Measurements from ENCODE around the gene CALML6.

The CALML6 gene

GRCh38 chr1:1922702-1922955, 7.6 kb downstream of the CALML6 start:
- TF ChIP-seq GATA2 (IDR thresholded peaks at IDR 0.05; ENCODE audit: low read depth, low read length), result no peak
- TF ChIP-seq GATA3 (IDR thresholded peaks at IDR 0.05; ENCODE audit: low read depth, low read length), result no peak

DNA sequence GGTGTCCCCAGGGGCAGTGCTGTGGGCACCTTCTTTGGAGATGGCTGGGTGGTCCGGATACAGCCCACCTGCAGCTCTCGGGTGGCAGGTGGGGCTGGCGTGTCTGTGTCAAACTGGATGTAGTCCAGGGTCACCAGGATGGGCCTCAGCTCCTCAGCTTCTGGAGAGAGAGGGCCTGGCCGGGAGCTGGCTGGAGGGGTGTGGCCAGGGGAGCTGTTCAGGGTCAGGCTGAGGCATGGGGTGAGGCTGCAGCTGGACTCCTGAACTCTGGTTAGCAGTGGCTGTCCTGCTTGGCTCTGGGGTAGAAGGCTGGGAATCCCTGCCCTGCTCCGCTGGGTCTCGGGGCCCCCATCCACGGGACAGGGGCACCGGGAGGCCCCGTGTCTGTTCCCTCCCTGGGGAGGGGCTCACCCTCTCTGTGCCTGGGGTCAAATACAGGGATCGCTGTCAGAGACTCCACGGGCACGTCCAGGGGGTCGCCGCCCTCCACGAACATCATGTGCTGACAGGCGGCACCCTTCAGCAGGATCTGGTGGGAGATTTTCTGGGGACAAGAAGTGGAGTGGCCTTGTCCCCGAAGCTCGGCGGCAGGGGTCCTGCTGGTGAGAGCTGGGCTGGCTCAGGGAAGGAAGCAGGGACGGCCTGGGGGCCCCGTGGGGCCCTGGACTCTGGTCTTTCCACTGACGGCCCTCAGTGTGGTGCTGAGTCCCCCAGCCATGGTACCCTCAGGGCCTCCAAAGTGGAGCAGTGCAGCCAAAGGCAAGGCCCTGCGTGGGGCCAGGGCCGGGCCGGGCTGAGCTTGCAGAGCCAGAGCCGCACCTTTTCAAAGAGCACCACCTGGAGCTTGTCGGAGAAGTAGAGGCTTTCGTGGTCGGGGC, 8.1 kb downstream of the CALML6 start:
- TF ChIP-seq GATA2 (IDR thresholded peaks at IDR 0.05; ENCODE audit: low read depth, low read length) (no peak), GATA3 (IDR thresholded peaks at IDR 0.05; ENCODE audit: low read depth, low read length) (no peak)

DNA sequence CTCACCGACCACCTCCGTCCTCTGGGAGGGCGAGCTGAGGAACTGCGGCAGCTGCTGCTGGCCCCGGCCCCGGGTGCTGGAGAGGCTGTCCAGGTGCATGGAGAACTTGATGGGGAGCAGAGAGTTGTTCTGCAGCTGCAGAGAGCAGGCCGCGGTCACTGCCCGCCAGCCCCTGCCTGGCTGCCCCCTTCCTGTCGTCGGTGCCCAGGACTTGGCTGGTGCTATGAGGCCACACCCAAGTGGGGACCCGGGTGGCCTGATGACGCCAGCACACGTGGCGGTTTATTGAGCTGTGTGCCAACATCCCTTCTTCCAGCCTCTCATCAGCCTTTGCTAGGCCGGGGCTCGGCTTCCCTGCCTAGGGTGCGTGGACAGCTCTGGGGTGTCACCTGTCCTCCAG, 9.3 kb downstream of the CALML6 start:
- TF ChIP-seq GATA2 (IDR thresholded peaks at IDR 0.05; ENCODE audit: low read depth, low read length), result no peak
- TF ChIP-seq GATA3 (IDR thresholded peaks at IDR 0.05; ENCODE audit: low read depth, low read length), result no peak

GRCh38 chr1:1924849-1925248, 9.8 kb downstream of the CALML6 start:
- no peak for TF ChIP-seq GATA2 (IDR thresholded peaks at IDR 0.05; ENCODE audit: low read depth, low read length)
- no peak for TF ChIP-seq GATA3 (IDR thresholded peaks at IDR 0.05; ENCODE audit: low read depth, low read length)

- TF ChIP-seq GATA3 (IDR thresholded peaks at IDR 0.05; ENCODE audit: low read depth, low read length), result no peak
- no peak for TF ChIP-seq GATA2 (IDR thresholded peaks at IDR 0.05; ENCODE audit: low read depth, low read length)
Measured at GRCh38 chr1:1925437-1926345, 10.6 kb downstream of the CALML6 start.

- TF ChIP-seq GATA2 (IDR thresholded peaks at IDR 0.05; ENCODE audit: low read depth, low read length), result no peak
- TF ChIP-seq GATA3 (IDR thresholded peaks at IDR 0.05; ENCODE audit: low read depth, low read length), result no peak
Measured at GRCh38 chr1:1926346-1926811, 11.3 kb downstream of the CALML6 start.

DNA sequence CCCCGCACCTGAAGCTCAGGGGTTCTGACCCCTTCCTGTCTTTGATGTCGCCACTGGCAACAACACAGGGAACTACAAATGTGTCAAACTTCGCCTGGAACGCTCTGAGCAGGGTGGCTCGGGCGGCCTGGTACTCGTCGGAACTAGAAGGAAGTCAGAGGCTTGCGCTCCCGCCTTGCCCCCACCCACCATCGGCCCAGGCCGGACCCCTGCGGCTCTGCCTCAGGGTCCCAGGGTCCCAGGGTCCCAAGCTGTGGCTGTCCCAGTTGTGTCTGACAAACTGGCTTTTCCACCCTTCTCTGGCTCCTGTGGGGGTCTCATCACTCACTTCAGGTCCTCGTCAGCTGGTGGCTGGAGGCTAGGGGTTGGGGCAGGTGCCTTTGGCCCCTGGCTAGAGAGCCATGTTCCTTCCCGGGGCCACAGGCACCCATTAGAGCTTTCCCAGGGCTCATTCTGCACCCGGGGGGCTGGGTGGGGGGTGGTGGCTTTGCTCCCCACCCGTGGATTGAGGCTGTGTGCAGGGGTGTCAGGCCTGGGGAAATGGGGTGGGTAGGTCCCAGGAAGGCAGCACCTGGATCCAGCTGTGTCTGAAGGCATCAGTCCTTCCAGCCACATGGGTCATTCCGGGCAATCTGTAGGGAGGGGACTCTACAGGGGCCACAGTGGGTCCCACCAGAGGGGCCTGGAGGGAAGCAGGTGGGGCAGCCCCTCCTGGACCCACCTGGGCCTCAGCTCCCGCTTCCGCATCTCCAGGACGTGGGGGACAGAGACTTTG, 12.0 kb downstream of the CALML6 start:
- no peak for TF ChIP-seq GATA2 (IDR thresholded peaks at IDR 0.05; ENCODE audit: low read depth, low read length)
- TF ChIP-seq GATA3 (IDR thresholded peaks at IDR 0.05; ENCODE audit: low read depth, low read length), result no peak

- TF ChIP-seq GATA3 (IDR thresholded peaks at IDR 0.05; ENCODE audit: low read depth, low read length), result no peak
- no peak for TF ChIP-seq GATA2 (IDR thresholded peaks at IDR 0.05; ENCODE audit: low read depth, low read length)
Measured at GRCh38 chr1:1927751-1928150, 12.7 kb downstream of the CALML6 start.

- TF ChIP-seq GATA2 (IDR thresholded peaks at IDR 0.05; ENCODE audit: low read depth, low read length) (no peak), GATA3 (IDR thresholded peaks at IDR 0.05; ENCODE audit: low read depth, low read length) (no peak)
Measured at GRCh38 chr1:1928231-1929101, 13.4 kb downstream of the CALML6 start.

- TF ChIP-seq GATA3 (IDR thresholded peaks at IDR 0.05; ENCODE audit: low read depth, low read length) (no peak), GATA2 (IDR thresholded peaks at IDR 0.05; ENCODE audit: low read depth, low read length) (no peak)
Measured at GRCh38 chr1:1929102-1929638, 14.1 kb downstream of the CALML6 start.

- no peak for TF ChIP-seq GATA3 (IDR thresholded peaks at IDR 0.05; ENCODE audit: low read depth, low read length)
- no peak for TF ChIP-seq GATA2 (IDR thresholded peaks at IDR 0.05; ENCODE audit: low read depth, low read length)
Measured at GRCh38 chr1:1929639-1930545, 14.8 kb downstream of the CALML6 start.

DNA sequence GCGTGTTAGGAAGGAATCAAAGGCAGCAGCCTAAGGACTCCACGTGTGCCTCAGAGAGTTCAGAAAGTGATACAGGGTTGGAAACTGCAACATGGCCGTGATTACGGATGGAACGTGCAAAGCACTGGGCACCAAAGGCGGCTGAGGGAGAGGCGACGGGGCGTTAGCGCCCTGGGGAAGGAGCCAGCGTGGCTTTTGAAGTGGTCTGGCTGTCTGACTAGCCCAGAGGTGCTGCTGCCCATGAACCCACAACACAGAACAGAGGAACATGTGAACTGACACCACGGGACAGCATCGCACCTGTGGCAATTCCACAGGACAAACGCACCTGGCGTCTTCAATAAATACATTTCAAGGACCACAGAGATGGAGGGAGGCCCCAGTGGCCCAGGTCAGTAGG, 22.0 kb downstream of the CALML6 start:
- no peak for TF ChIP-seq GATA3 (IDR thresholded peaks at IDR 0.05; ENCODE audit: low read depth, low read length)
- no peak for TF ChIP-seq GATA2 (IDR thresholded peaks at IDR 0.05; ENCODE audit: low read depth, low read length)
